K562 (cell line): Measurements from ENCODE around the gene GFOD1. TPM values are rescaled to one million over a fixed set of nuclear protein-coding genes. Genes with fewer than 3 reads are reported as not detected.

Experiments
- ARHGAP35 ChIP-seq: fragments of 450-650 bp; IDR thresholded peaks from 2 replicates; pipeline ENCODE4 v1.6.1; 2018; ENCODE audit not compliant: partially characterized antibody
- ARID1B ChIP-seq: fragments of 450-650 bp; IDR thresholded peaks from 2 replicates; pipeline ENCODE4 v1.6.1; 2016; ENCODE audit warnings: antibody characterized with exemption, mild to moderate bottlenecking, inconsistent platforms
- BHLHE40 ChIP-seq: IDR thresholded peaks from 2 replicates; pipeline ENCODE4 v1.6.1; 2011; ENCODE audit warnings: low read length, improper control_type of control experiment
- CBX3 ChIP-seq, 2 experiments: IDR thresholded peaks; 1 replicate in 1 of 2; 2 replicates in 1 of 2; pipeline ENCODE4 v1.6.1; 2012; ENCODE audit warnings: inconsistent platforms in 2 of 2, low read length in 2 of 2, borderline replicate concordance in 1 of 2, control low read depth in 1 of 2
- DPF2 ChIP-seq: fragments of 450-650 bp; IDR thresholded peaks from 2 replicates; pipeline ENCODE4 v1.6.1; 2016
- HLTF ChIP-seq: fragments of 450-650 bp; IDR thresholded peaks from 2 replicates; pipeline ENCODE4 v1.6.1; 2016
- HMG20B ChIP-seq: fragments of 250-450 bp; sonication (Bioruptor Pico); IDR thresholded peaks from 2 replicates; pipeline ENCODE4 v1.5.0; 2021; ENCODE audit warnings: mild to moderate bottlenecking
- HNRNPUL1 ChIP-seq: fragments of 200-400 bp; formaldehyde crosslinking; IDR thresholded peaks from 2 replicates; pipeline ENCODE4 v1.6.1; 2017; ENCODE audit warnings: low read length
- LCOR ChIP-seq: sonication (generic); formaldehyde crosslinking; IDR thresholded peaks from 2 replicates; pipeline ENCODE4 v1.8.0; 2022; ENCODE audit warnings: mild to moderate bottlenecking, missing genetic modification reagents
- MCM2 ChIP-seq: fragments of 450-650 bp; IDR thresholded peaks from 2 replicates; pipeline ENCODE4 v1.6.1; 2017; ENCODE audit warnings: low read depth, mild to moderate bottlenecking
- NEUROD1 ChIP-seq: fragments of 150-350 bp; IDR thresholded peaks from 2 replicates; pipeline ENCODE4 v1.6.1; 2014; ENCODE audit warnings: borderline replicate concordance, low read length, low read depth; ENCODE audit not compliant: partially characterized antibody
- NFE2 ChIP-seq: IDR thresholded peaks from 2 replicates; pipeline ENCODE4 v1.6.1; 2014; ENCODE audit warnings: antibody characterized with exemption, low read depth
- POLR2H ChIP-seq: IDR thresholded peaks from 2 replicates; pipeline ENCODE4 v1.6.1; 2016; ENCODE audit warnings: missing genetic modification characterization, low read depth, mild to moderate bottlenecking, control low read depth, missing compliant biosample characterization, moderate library complexity
- RBM17 ChIP-seq: fragments of 200-400 bp; formaldehyde crosslinking; IDR thresholded peaks from 2 replicates; pipeline ENCODE4 v1.6.1; 2017; ENCODE audit warnings: low read depth, mild to moderate bottlenecking, low read length, borderline replicate concordance
- SMAD3 ChIP-seq: fragments of 450-650 bp; formaldehyde crosslinking; conservative IDR thresholded peaks from 2 replicates; pipeline ENCODE4 v1.4.0; 2020; ENCODE audit warnings: mild to moderate bottlenecking
- TARDBP ChIP-seq: fragments of 450-650 bp; IDR thresholded peaks from 2 replicates; pipeline ENCODE4 v1.6.1; 2016
- ZNF174 ChIP-seq: fragments of 250-450 bp; sonication (Bioruptor Pico); IDR thresholded peaks from 2 replicates; pipeline ENCODE4 v1.4.0; 2020; ENCODE audit warnings: mild to moderate bottlenecking
- ZNF3 ChIP-seq: fragments of 250-450 bp; sonication (Bioruptor Pico); IDR thresholded peaks from 2 replicates; pipeline ENCODE4 v1.5.0; 2021; ENCODE audit warnings: mild to moderate bottlenecking, moderate library complexity
- ZNF318 ChIP-seq, 2 experiments: fragments of 450-650 bp; IDR thresholded peaks; 2 replicates each; pipeline ENCODE4 v1.6.1; 2016; ENCODE audit warnings: mild to moderate bottlenecking in 2 of 2, borderline replicate concordance in 1 of 2, low read depth in 1 of 2, moderate library complexity in 1 of 2
- ZNF445 ChIP-seq: fragments of 250-450 bp; sonication (Bioruptor Pico); IDR thresholded peaks from 2 replicates; pipeline ENCODE4 v1.4.0; 2020; ENCODE audit warnings: low read depth, mild to moderate bottlenecking, moderate library complexity
- ZNF561 ChIP-seq: fragments of 450-650 bp; formaldehyde crosslinking; conservative IDR thresholded peaks from 2 replicates; pipeline ENCODE4 v1.4.0; 2020; ENCODE audit warnings: mild to moderate bottlenecking, moderate library complexity
- ZNF589 ChIP-seq: fragments of 200-800 bp; sonication (Bioruptor generic); IDR thresholded peaks from 2 replicates; pipeline ENCODE4 v1.6.1; 2016; ENCODE audit warnings: low read depth, missing genetic modification characterization, missing compliant biosample characterization
- ZNF76 ChIP-seq: fragments of 250-450 bp; sonication (Bioruptor Pico); IDR thresholded peaks from 2 replicates; pipeline ENCODE4 v1.4.0; 2020; ENCODE audit warnings: mild to moderate bottlenecking, moderate library complexity, borderline replicate concordance
- polyA plus RNA-seq, 8 experiments: library from polyadenylated mRNA; depleted of rRNA in 4 of 8; stranded (reverse) in 5 of 8; unstranded in 3 of 8; fragments of >200 nt; fragmentation: Nextera tagmentation in 2 of 8; fragmentation: Illumina TruSeq in 1 of 8; extraction: Ambion mirVana in 2 of 8; extraction: Trizol in 1 of 8; gene quantifications; 2 replicates each; pipeline versions ENCODE4 v1.2.1 to v1.2.3, GENCODE V29; 2011 to 2014; ENCODE audit warnings: inconsistent platforms in 1 of 8, missing spikeins in 1 of 8
- total RNA-seq, 7 experiments: library from RNA; depleted of rRNA in 6 of 7; stranded (reverse); fragments of >200 nt in 6 of 7; fragmentation: Illumina TruSeq in 2 of 7; extraction: Trizol in 2 of 7; gene quantifications; 2 replicates each; pipeline versions ENCODE4 v1.2.1 to v1.2.3, GENCODE V29; 2011 to 2021; ENCODE audit warnings: low replicate concordance in 1 of 7

The GFOD1 gene
- total and polyA plus RNA-seq, 9 of the 15 experiments (the other 6 are each of a cell fraction or from before 2014, with no cell fraction given), result 3.8 to 12.0 (median 8.2) TPM

- no peak for TF ChIP-seq NEUROD1
- no peak for TF ChIP-seq BHLHE40
- TF ChIP-seq CBX3 (IDR thresholded peaks at IDR 0.05; ENCODE audit: borderline replicate concordance in 1 of 2, low read length in 2 of 2), result no peak
- no peak for TF ChIP-seq ZNF589 (CRISPR knock-in tag)
- no peak for TF ChIP-seq ZNF318 (IDR thresholded peaks at IDR 0.05; ENCODE audit: borderline replicate concordance in 1 of 2, low read depth in 1 of 2)
- no peak for TF ChIP-seq ZNF174 (CRISPR knock-in tag)
- TF ChIP-seq HLTF, result no peak
- no peak for TF ChIP-seq TARDBP
- no peak for TF ChIP-seq ZNF3 (CRISPR knock-in tag)
- TF ChIP-seq SMAD3 (CRISPR knock-in tag), result no peak
- no peak for TF ChIP-seq HMG20B (CRISPR knock-in tag)
- no peak for TF ChIP-seq ZNF76 (CRISPR knock-in tag)
- no peak for TF ChIP-seq DPF2
- TF ChIP-seq ZNF445 (CRISPR knock-in tag), result no peak
- TF ChIP-seq HNRNPUL1, result no peak
- TF ChIP-seq ZNF561 (CRISPR knock-in tag), result no peak
- no peak for TF ChIP-seq ARID1B
- TF ChIP-seq MCM2, result no peak
- TF ChIP-seq LCOR (CRISPR knock-in tag), result no peak
- TF ChIP-seq NFE2, result peak; percentile 7; the same call in 1 of the 2 replicates
- no peak for TF ChIP-seq ARHGAP35
- TF ChIP-seq RBM17, result no peak
- TF ChIP-seq POLR2H (tag), result no peak
Measured at GRCh38 chr6:13487122-13488014, at the start of gene GFOD1 (continued).
